Measurements from ENCODE around the gene RAI14. TPM values are rescaled to one million over a fixed set of nuclear protein-coding genes. Genes with fewer than 3 reads are reported as not detected.

Gene RAI14
- total RNA-seq, 1 donor from 2014 or later, result 260 TPM

DNA sequence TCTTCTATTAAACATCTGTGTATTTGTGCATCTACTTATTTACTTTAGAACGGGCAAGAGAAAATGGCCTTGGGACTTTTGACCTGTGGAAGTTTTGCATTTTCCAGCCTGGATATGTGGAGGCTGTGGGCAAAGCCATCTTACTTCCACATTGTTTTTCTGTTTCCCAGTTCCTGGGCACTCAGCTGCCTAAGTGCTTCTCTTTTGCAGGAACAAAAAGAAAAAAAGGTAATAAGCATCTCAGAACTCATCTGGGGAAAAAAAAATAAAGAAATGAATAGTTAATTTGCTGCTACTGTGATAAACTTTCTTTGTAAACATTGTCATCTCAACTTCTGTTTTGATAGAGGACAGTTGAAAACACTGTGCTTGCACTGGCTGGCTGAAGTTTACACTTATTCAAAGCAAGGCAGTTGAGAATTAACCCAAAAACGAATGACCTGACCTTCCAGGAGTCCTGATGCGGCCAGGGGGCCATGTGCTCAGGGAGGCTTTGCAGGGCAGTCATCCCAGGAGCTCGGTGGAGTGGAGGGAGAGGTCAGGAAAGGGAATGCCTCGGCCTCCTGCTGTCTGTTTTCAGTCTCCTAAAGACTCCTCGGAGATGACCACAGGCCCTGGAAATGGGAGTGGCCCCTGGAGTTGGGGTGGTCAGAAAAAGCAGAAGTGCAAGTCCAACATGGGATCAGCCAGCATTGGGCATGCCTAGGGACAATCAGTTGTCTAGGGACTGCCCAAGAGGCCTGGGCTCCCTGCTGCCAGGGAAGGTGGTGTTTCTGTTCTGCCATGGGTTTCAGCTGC is 75.5 kb downstream of the RAI14 start:
- no peak for TF ChIP-seq CTCF (IDR thresholded peaks at IDR 0.05)
- H3K9me3 Mint-ChIP-seq (ENCODE audit: low read depth), result peaks cover 2% of the 10 kb centered on the region
- DNase-seq (ENCODE audit: low spot score), result no peak
- H3K27ac Mint-ChIP-seq (ENCODE audit: unreplicated experiment), result peak overlapping the region; percentile 36
- no peaks in the 10 kb centered on the region for H3K27me3 Mint-ChIP-seq (ENCODE audit: low read depth)
- no peak overlapping the region for H3K4me3 Mint-ChIP-seq (ENCODE audit: unreplicated experiment)
- H3K4me1 Mint-ChIP-seq (ENCODE audit: low read depth), result peaks cover 49% of the 10 kb centered on the region
- H3K36me3 Mint-ChIP-seq (ENCODE audit: low read depth), result peaks cover 12% of the 10 kb centered on the region

DNA sequence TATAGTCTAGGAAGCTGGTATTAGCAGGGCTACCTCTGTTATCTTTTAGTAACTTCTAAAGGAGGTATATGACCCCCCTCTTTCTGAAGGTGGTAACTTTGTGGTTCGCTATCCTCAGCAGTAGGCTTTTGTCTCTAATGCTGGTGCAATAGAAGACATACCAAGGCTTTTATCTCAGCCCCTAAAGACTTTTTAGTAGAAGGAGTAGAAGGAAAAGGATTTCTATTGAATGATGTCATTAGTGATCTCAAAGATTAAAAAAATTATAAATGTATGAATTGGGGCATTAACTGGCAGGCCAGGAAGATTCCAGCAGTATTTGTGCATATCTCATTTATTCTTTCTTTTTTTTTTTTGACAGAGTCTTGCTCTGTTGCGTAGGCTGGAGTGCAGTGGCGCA is 78.2 kb downstream of the RAI14 start:
- DNase-seq (ENCODE audit: low spot score), result no peak
- Mint-ChIP-seq H3K4me3 (ENCODE audit: unreplicated experiment) (no peak overlapping the region), H3K36me3 (ENCODE audit: low read depth) (peaks cover 8% of the 10 kb centered on the region)

DNA sequence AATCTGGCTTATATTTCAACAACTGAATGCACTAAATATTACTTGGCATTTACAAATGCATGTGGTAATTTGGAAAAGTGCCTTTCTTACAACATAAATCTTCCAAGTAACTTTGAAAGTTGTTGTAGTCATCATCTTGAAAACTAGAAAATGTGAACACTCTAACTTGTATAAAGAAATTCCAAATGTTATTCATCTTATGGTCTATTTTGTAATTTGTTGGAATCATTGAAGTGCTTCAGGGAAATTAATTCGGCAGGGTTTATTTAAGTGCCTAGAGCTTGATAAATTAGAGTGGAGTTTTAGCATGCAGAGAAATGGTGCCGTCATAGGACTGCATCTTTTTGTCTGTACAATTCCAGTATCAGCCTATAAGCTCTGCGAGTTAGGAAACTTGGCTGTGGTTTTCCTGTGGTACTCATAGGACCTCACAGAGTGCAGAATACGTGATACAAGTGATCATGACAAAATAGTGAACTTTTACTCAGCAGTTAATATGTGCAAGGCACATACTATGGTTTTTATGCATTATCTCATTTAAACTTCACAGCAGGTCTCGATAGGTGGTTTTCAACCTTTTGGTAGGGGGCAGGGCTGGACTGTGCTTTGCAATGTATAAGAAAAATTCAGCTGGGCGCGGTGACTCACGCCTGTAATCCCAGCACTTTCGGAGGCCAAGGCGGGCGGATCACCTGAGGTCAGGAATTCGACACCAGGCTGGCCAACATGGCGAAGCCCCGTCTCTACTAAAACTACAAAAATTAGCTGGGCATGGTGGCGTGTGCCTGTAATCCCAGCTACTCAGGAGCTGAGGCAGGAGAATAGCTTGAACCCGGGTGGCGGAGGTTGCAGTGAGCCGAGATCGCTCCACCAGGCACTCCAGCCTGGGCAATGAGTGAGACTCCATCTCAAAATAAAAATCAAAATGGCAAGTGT is 79.6 kb downstream of the RAI14 start:
- Mint-ChIP-seq H3K27me3 (ENCODE audit: low read depth) (no peaks in the 10 kb centered on the region), H3K4me1 (ENCODE audit: low read depth) (peaks cover 68% of the 10 kb centered on the region), H3K9me3 (ENCODE audit: low read depth) (no peaks in the 10 kb centered on the region), H3K36me3 (ENCODE audit: low read depth) (peaks cover 5% of the 10 kb centered on the region), H3K4me3 (ENCODE audit: unreplicated experiment) (no peak overlapping the region), H3K27ac (ENCODE audit: unreplicated experiment) (peak overlapping the region; percentile 83)
- DNase-seq (ENCODE audit: low spot score), result no peak
- TF ChIP-seq CTCF (IDR thresholded peaks at IDR 0.05), result no peak

More for the DNA sequence above, 78.2 kb downstream of the RAI14 start:
- Mint-ChIP-seq H3K27ac (ENCODE audit: unreplicated experiment) (no peak overlapping the region), H3K9me3 (ENCODE audit: low read depth) (no peaks in the 10 kb centered on the region), H3K4me1 (ENCODE audit: low read depth) (peaks cover 62% of the 10 kb centered on the region), H3K27me3 (ENCODE audit: low read depth) (no peaks in the 10 kb centered on the region)
- TF ChIP-seq CTCF (IDR thresholded peaks at IDR 0.05), result no peak

- Mint-ChIP-seq H3K27ac (ENCODE audit: unreplicated experiment) (peak overlapping the region; percentile 83), H3K36me3 (ENCODE audit: low read depth) (peaks cover 5% of the 10 kb centered on the region), H3K9me3 (ENCODE audit: low read depth) (peaks cover 3% of the 10 kb centered on the region), H3K27me3 (ENCODE audit: low read depth) (no peaks in the 10 kb centered on the region), H3K4me1 (ENCODE audit: low read depth) (peaks cover 71% of the 10 kb centered on the region), H3K4me3 (ENCODE audit: unreplicated experiment) (no peak overlapping the region)
- no peak for DNase-seq (ENCODE audit: low spot score)
- no peak for TF ChIP-seq CTCF (IDR thresholded peaks at IDR 0.05)
Measured at GRCh38 chr5:34736445-34737115, 80.5 kb downstream of the RAI14 start.

GRCh38 chr5:34737731-34738130 is 81.6 kb downstream of the RAI14 start:
- no peak for DNase-seq (ENCODE audit: low spot score)
- Mint-ChIP-seq H3K9me3 (ENCODE audit: low read depth) (peaks cover 5% of the 10 kb centered on the region), H3K4me1 (ENCODE audit: low read depth) (peaks cover 75% of the 10 kb centered on the region), H3K27ac (ENCODE audit: unreplicated experiment) (peak overlapping the region; percentile 83), H3K4me3 (ENCODE audit: unreplicated experiment) (no peak overlapping the region), H3K27me3 (ENCODE audit: low read depth) (no peaks in the 10 kb centered on the region), H3K36me3 (ENCODE audit: low read depth) (peaks cover 7% of the 10 kb centered on the region)
- no peak for TF ChIP-seq CTCF (IDR thresholded peaks at IDR 0.05)
